Measurements from ENCODE around the gene C1orf159.
A peak's percentile ranks its signal among the peaks of the same experiment; 100 is the strongest.
"Not testable (repeated sequence)": the region's sequence is repeated elsewhere in the genome, so short reads cannot be mapped to it uniquely, and the experiment has no call there.

The C1orf159 gene

DNA sequence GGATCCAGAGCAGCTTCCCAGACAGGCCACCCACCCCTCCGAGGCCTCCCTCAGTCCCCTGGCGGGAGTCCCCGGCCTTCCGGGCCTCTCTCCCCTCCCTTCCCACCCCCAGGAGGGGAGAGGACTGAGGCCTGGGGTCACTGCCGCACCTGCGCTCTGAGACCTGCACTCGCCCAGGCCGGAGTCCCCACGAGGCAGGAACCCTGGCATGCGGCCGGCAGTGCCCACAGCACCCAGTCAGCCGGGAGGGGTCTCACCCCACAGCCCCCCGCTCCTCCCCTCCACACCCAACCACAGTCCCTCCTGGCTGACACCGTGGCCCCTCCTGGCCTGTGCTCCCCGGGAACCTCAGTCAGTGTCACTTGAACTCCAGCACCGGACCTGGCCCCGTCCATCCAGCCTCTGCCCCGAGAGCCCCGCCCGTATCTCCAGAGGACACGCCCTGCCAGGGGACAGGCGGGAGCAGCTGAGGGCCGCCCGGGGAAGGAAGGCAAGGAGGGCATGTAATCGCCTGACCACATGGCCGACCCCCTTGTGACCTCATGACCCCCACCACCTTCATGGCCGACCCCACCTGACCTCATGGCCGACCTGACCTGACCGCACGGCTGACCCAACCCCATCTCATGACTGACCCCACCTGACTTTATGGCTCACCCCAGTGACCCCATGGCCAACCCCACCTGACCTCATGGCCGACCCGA, 29.1 kb upstream of the C1orf159 start:
- peaks cover 7% of the 10 kb centered on the region; the same call in 1 of the 2 replicates for H3K27me3 ChIP-seq (ENCODE audit: low read depth, low read length)
- H3K9me3 ChIP-seq (ENCODE audit: insufficient read depth, low read length), result no peaks in the 10 kb centered on the region
- TF ChIP-seq EZH2phosphoT487 (IDR thresholded peaks at IDR 0.05; ENCODE audit: low read depth), result no peak
- no peak for TF ChIP-seq CTCF (IDR thresholded peaks at IDR 0.05; ENCODE audit: low read depth, low read length)
- peak overlapping the region; percentile 64 for H3K4me2 ChIP-seq (ENCODE audit: low read length)
- H3K4me3 ChIP-seq (ENCODE audit: low read length), result no peak overlapping the region
- H4K20me1 ChIP-seq (ENCODE audit: insufficient read depth, low read length), result no peaks in the 10 kb centered on the region
- peaks cover 53% of the 10 kb centered on the region for H3K4me1 ChIP-seq (ENCODE audit: low read length)
- no peaks in the 10 kb centered on the region for H3K79me2 ChIP-seq (ENCODE audit: low read length)
- H3K36me3 ChIP-seq (replicated peaks; ENCODE audit: low read depth, low read length), result no peaks in the 10 kb centered on the region
- no peak overlapping the region for H2AFZ ChIP-seq (ENCODE audit: low read depth, low read length)
- peak overlapping the region; percentile 45; the same call in 1 of the 2 replicates for H3K9ac ChIP-seq (ENCODE audit: low read length)
- H3K27ac ChIP-seq (ENCODE audit: low read length), result peak overlapping the region; percentile 73

- Histone ChIP-seq H3K79me2 (ENCODE audit: low read length) (no peaks in the 10 kb centered on the region), H4K20me1 (ENCODE audit: insufficient read depth, low read length) (no peaks in the 10 kb centered on the region), H3K27me3 (ENCODE audit: low read depth, low read length) (peaks cover 7% of the 10 kb centered on the region; the same call in 1 of the 2 replicates), H3K4me3 (ENCODE audit: low read length) (peak overlapping the region; percentile 30), H2AFZ (ENCODE audit: low read depth, low read length) (no peak overlapping the region; the same call in 1 of the 2 replicates), H3K9me3 (ENCODE audit: insufficient read depth, low read length) (no peaks in the 10 kb centered on the region), H3K36me3 (replicated peaks; ENCODE audit: low read depth, low read length) (no peaks in the 10 kb centered on the region), H3K9ac (ENCODE audit: low read length) (peak overlapping the region; percentile 45; the same call in 1 of the 2 replicates), H3K4me1 (ENCODE audit: low read length) (peaks cover 53% of the 10 kb centered on the region), H3K4me2 (ENCODE audit: low read length) (peak overlapping the region; percentile 64), H3K27ac (ENCODE audit: low read length) (peak overlapping the region; percentile 73)
- no peak for TF ChIP-seq EZH2phosphoT487 (IDR thresholded peaks at IDR 0.05; ENCODE audit: low read depth)
- TF ChIP-seq CTCF (IDR thresholded peaks at IDR 0.05; ENCODE audit: low read depth, low read length), result no peak
These were observed 28.4 kb upstream of the C1orf159 start for GRCh38 chr1:1144122-1144842.

DNA sequence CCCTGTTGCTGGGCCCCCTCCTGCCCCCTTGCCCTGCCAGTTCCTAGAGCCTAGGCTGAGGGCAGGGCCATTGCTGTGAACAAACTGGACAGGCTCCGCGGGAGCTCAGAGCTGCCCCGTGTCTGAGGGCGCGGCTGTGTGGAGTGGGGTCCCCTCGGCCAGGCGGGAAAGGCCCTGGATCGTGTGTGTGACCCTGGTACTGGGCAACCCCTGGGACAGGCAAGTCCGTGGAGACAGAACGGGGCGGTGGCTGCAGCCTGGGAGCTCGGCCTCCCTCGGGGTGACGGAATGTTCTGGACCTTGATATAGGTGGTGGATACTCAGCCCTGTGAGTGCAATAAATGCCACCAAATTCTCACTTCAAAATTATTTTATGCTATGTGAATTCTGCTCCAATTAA, 27.7 kb upstream of the C1orf159 start:
- H3K79me2 ChIP-seq (ENCODE audit: low read length), result no peaks in the 10 kb centered on the region
- no peaks in the 10 kb centered on the region for H3K9me3 ChIP-seq (ENCODE audit: insufficient read depth, low read length)
- peak overlapping the region; percentile 59; the same call in 1 of the 2 replicates for H3K9ac ChIP-seq (ENCODE audit: low read length)
- H3K4me1 ChIP-seq (ENCODE audit: low read length), result peaks cover 53% of the 10 kb centered on the region
- no peaks in the 10 kb centered on the region for H3K36me3 ChIP-seq (replicated peaks; ENCODE audit: low read depth, low read length)
- H3K27me3 ChIP-seq (ENCODE audit: low read depth, low read length), result peaks cover 7% of the 10 kb centered on the region; the same call in 1 of the 2 replicates
- H3K4me2 ChIP-seq (ENCODE audit: low read length), result peak overlapping the region; percentile 64
- H3K27ac ChIP-seq (ENCODE audit: low read length), result peak overlapping the region; percentile 73
- no peaks in the 10 kb centered on the region for H4K20me1 ChIP-seq (ENCODE audit: insufficient read depth, low read length)
- peak overlapping the region; percentile 70; the same call in 1 of the 2 replicates for H3K4me3 ChIP-seq (ENCODE audit: low read length)
- TF ChIP-seq CTCF (IDR thresholded peaks at IDR 0.05; ENCODE audit: low read depth, low read length) (no peak), EZH2phosphoT487 (IDR thresholded peaks at IDR 0.05; ENCODE audit: low read depth) (no peak)
- no peak overlapping the region for H2AFZ ChIP-seq (ENCODE audit: low read depth, low read length)

DNA sequence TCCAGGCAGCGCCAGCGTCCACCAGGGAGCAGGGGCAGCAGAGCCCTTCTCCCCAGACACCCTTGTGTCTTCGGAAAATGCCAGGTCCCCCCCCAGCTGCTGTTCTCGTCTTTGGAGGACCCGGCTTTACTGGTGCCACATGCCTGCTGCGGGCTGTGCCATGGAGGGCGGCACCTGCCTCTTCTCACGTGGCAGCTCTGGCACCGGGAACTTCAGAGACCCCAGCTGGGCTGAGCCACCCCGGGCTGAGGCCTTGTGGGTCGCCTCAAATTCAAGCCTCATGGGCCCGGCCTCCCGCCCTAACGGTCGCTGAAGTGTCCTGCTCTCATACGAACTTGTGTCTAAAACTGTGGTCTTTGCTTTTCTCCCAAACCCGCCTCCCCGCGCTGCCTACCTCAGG, 27.0 kb upstream of the C1orf159 start:
- H3K27ac ChIP-seq (ENCODE audit: low read length), result peak overlapping the region; percentile 73; the same call in 1 of the 2 replicates

DNA sequence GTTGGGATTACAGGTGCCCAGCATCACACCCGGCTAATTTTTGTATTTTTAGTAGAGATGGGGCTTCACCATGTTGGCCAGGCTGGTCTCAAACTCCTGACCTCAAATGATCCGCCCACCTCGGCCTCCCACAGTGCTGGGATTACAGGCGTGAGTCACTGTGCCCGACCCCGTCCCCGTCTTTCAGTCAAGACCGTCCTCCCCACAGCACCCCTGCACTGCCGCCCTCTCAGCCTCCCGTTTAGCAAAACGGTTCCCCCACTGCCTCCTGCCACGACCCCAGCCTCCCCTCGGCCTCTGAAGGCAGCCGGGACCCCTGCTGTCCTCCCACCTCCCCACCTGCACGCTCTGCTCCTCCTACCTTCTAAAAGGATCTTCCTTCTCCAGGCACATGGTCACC, 26.5 kb upstream of the C1orf159 start:
- H3K4me2 ChIP-seq (ENCODE audit: low read length), result peak overlapping the region; percentile 64
- H3K4me1 ChIP-seq (ENCODE audit: low read length), result peaks cover 63% of the 10 kb centered on the region
- not testable (repeated sequence) for H4K20me1 ChIP-seq (ENCODE audit: insufficient read depth, low read length); H3K9me3 ChIP-seq (ENCODE audit: insufficient read depth, low read length); H3K27me3 ChIP-seq (ENCODE audit: low read depth, low read length); H2AFZ ChIP-seq (ENCODE audit: low read depth, low read length); H3K36me3 ChIP-seq (replicated peaks; ENCODE audit: low read depth, low read length); H3K79me2 ChIP-seq (ENCODE audit: low read length)
- H3K4me3 ChIP-seq (ENCODE audit: low read length), result peak overlapping the region; percentile 70
- peak overlapping the region; percentile 59; the same call in 1 of the 2 replicates for H3K9ac ChIP-seq (ENCODE audit: low read length)
- peak overlapping the region; percentile 73; the same call in 1 of the 2 replicates for H3K27ac ChIP-seq (ENCODE audit: low read length)

More for the DNA sequence above, 27.0 kb upstream of the C1orf159 start:
- H3K4me3 ChIP-seq (ENCODE audit: low read length), result peak overlapping the region; percentile 70
- no peaks in the 10 kb centered on the region for H3K36me3 ChIP-seq (replicated peaks; ENCODE audit: low read depth, low read length)
- H3K9me3 ChIP-seq (ENCODE audit: insufficient read depth, low read length), result no peaks in the 10 kb centered on the region
- peaks cover 58% of the 10 kb centered on the region for H3K4me1 ChIP-seq (ENCODE audit: low read length)
- peaks cover 7% of the 10 kb centered on the region; the same call in 1 of the 2 replicates for H3K27me3 ChIP-seq (ENCODE audit: low read depth, low read length)
- H3K9ac ChIP-seq (ENCODE audit: low read length), result peak overlapping the region; percentile 59; the same call in 1 of the 2 replicates
- no peaks in the 10 kb centered on the region for H4K20me1 ChIP-seq (ENCODE audit: insufficient read depth, low read length)
- peak overlapping the region; percentile 64 for H3K4me2 ChIP-seq (ENCODE audit: low read length)
- H2AFZ ChIP-seq (ENCODE audit: low read depth, low read length), result peak overlapping the region; percentile 33; the same call in 1 of the 2 replicates
- no peaks in the 10 kb centered on the region for H3K79me2 ChIP-seq (ENCODE audit: low read length)
- no peak for TF ChIP-seq CTCF (IDR thresholded peaks at IDR 0.05; ENCODE audit: low read depth, low read length)
- no peak for TF ChIP-seq EZH2phosphoT487 (IDR thresholded peaks at IDR 0.05; ENCODE audit: low read depth)
